HepG2 (cell line): Measurements from ENCODE around the gene IPPK. TPM values are rescaled to one million over a fixed set of nuclear protein-coding genes. Genes with fewer than 3 reads are reported as not detected.

ENCODE experiments used
- ATAC-seq: fragments of 200-7000 bp; cut with Tn5 transposase; 3 replicates; pipeline ENCODE4 v1.9.1; 2020; ENCODE audit warnings: mild to moderate bottlenecking, moderate library complexity
- BruUV-seq: library from RNA; stranded (reverse); fragments of 400-500 nt; replicated peaks from 2 replicates; lab custom pipeline; 2021; lab: Mats Ljungman, UMichigan
- CTCF ChIA-PET: fragments of 300-600 bp; formaldehyde crosslinking; extraction: SDS; loops from one replicate; lab custom pipeline; 2021; ENCODE audit warnings: low total read pairs, inconsistent platforms, low intra/inter-chr PET ratio; lab: Yijun Ruan, JAX
- POLR2A ChIA-PET: fragments of 350-600 bp; sonication (Branson Sonifier 250); formaldehyde crosslinking; loops from one replicate; lab custom pipeline; 2020; ENCODE audit warnings: antibody characterized with exemption, inconsistent platforms; lab: Yijun Ruan, JAX
- DNase-seq: peaks from one replicate; pipeline ENCODE4 v3.0.0-alpha.2; 2015; ENCODE audit warnings: low spot score
- FAIRE-seq: peaks from 3 replicates; lab custom pipeline; 2011; peaks lifted over from hg19 to GRCh38; lab: Jason Lieb, UNC
- H2AFZ ChIP-seq: one replicate; pipeline ENCODE4 v1.6.1; 2011; ENCODE audit warnings: low read length, inconsistent platforms
- H3K27ac ChIP-seq: fragments of 300-600 bp; 3 replicates; pipeline ENCODE4 v1.8.0; 2011; ENCODE audit warnings: mixed run types, mild to moderate bottlenecking, mixed read lengths, low read length, inconsistent platforms; ENCODE audit not compliant: insufficient read depth; ENCODE audit errors: extremely low read length
- H3K27me3 ChIP-seq, 2 experiments: fragments of 200-600 bp in 1 of 2; 2 replicates in 1 of 2; 3 replicates in 1 of 2; pipeline versions ENCODE4 v1.6.0 to v1.8.0; 2011; ENCODE audit warnings: low read length in 2 of 2, mild to moderate bottlenecking in 2 of 2, moderate library complexity in 2 of 2, inconsistent platforms in 1 of 2; ENCODE audit not compliant: insufficient read depth in 2 of 2, control insufficient read depth in 1 of 2
- H3K36me3 ChIP-seq, 2 experiments: fragments of 200-600 bp in 1 of 2; replicated peaks in 1 of 2; 2 replicates in 1 of 2; 3 replicates in 1 of 2; pipeline versions ENCODE4 v1.5.1 to v1.8.0; 2011; ENCODE audit warnings: low read length in 2 of 2, inconsistent platforms in 1 of 2; ENCODE audit not compliant: insufficient read depth in 2 of 2, control insufficient read depth in 1 of 2
- H3K4me1 ChIP-seq: 2 replicates; pipeline ENCODE4 v1.5.1; 2012; ENCODE audit warnings: low read length, inconsistent platforms; ENCODE audit not compliant: insufficient read depth
- H3K4me2 ChIP-seq: 2 replicates; pipeline ENCODE4 v1.6.0; 2011; ENCODE audit warnings: low read depth, low read length, inconsistent platforms
- H3K4me3 ChIP-seq, 3 experiments: fragments of 200-600 bp in 1 of 3; sonication (generic), shearing (Covaris generic) in 1 of 3; replicated peaks in 1 of 3; 2 replicates each; pipeline ENCODE4 v1.5.1; 2011 to 2016; ENCODE audit warnings: low read length in 3 of 3, inconsistent platforms in 2 of 3, low read depth in 2 of 3, mild to moderate bottlenecking in 2 of 3, control low read depth in 1 of 3, mixed read lengths in 1 of 3; ENCODE audit not compliant: insufficient read depth in 1 of 3
- H3K79me2 ChIP-seq: one replicate; pipeline ENCODE4 v1.6.1; 2011; ENCODE audit warnings: low read length, inconsistent platforms; ENCODE audit not compliant: insufficient read depth
- H3K9ac ChIP-seq: 2 replicates; pipeline ENCODE4 v1.6.0; 2011; ENCODE audit warnings: mild to moderate bottlenecking, low read depth, low read length, inconsistent platforms; ENCODE audit not compliant: insufficient read depth
- H3K9me3 ChIP-seq: 2 replicates; pipeline ENCODE4 v1.5.1; 2012; ENCODE audit warnings: mild to moderate bottlenecking, low read length
- H4K20me1 ChIP-seq: 2 replicates; pipeline ENCODE4 v1.6.0; 2011; ENCODE audit warnings: inconsistent platforms, mild to moderate bottlenecking, low read length, moderate library complexity; ENCODE audit not compliant: insufficient read depth
- ARNT ChIP-seq: fragments of 450-650 bp; IDR thresholded peaks from 2 replicates; pipeline ENCODE4 v1.6.1; 2017
- FOSL2 ChIP-seq: sonication (generic); formaldehyde crosslinking; IDR thresholded peaks from 2 replicates; pipeline ENCODE4 v1.4.0; 2020; ENCODE audit warnings: missing genetic modification reagents
- GLI4 ChIP-seq: sonication (generic); formaldehyde crosslinking; IDR thresholded peaks from 2 replicates; pipeline ENCODE4 v1.5.1; 2020; ENCODE audit warnings: missing genetic modification reagents, mild to moderate bottlenecking, moderate library complexity, borderline replicate concordance
- MAFF ChIP-seq: IDR thresholded peaks from 2 replicates; pipeline ENCODE4 v1.6.1; 2011; ENCODE audit warnings: low read depth, low read length, improper control_type of control experiment
- MAFG ChIP-seq: sonication (generic); formaldehyde crosslinking; IDR thresholded peaks from 2 replicates; pipeline ENCODE4 v1.5.1; 2020; ENCODE audit warnings: mild to moderate bottlenecking, missing genetic modification reagents
- NAIF1 ChIP-seq: sonication (generic); formaldehyde crosslinking; IDR thresholded peaks from 2 replicates; pipeline ENCODE4 v1.5.0; 2020; ENCODE audit warnings: mild to moderate bottlenecking, missing genetic modification reagents, borderline replicate concordance
- NFE2 ChIP-seq: sonication (generic); formaldehyde crosslinking; IDR thresholded peaks from 2 replicates; pipeline ENCODE4 v1.4.0; 2020; ENCODE audit warnings: missing genetic modification reagents
- NONO ChIP-seq, 2 experiments: fragments of 450-650 bp in 1 of 2; sonication (generic) in 1 of 2; formaldehyde crosslinking in 1 of 2; IDR thresholded peaks in 1 of 2; conservative IDR thresholded peaks in 1 of 2; 2 replicates each; pipeline versions ENCODE4 v1.6.1 to v1.8.0; 2017 to 2022; ENCODE audit warnings: mild to moderate bottlenecking in 1 of 2, missing genetic modification reagents in 1 of 2, moderate library complexity in 1 of 2
- POLR2A ChIP-seq, 2 experiments: IDR thresholded peaks; 2 replicates each; pipeline ENCODE4 v1.6.1; 2011; ENCODE audit warnings: low read depth in 2 of 2, low read length in 2 of 2, mild to moderate bottlenecking in 1 of 2, moderate library complexity in 1 of 2; ENCODE audit not compliant: insufficient read depth in 1 of 2
- RARA ChIP-seq: IDR thresholded peaks from 2 replicates; pipeline ENCODE4 v1.6.1; 2016; ENCODE audit warnings: missing genetic modification reagents, missing compliant biosample characterization
- RXRB ChIP-seq: IDR thresholded peaks from 2 replicates; pipeline ENCODE4 v1.6.1; 2016; ENCODE audit warnings: borderline replicate concordance, missing genetic modification reagents, missing compliant biosample characterization
- SMC3 ChIP-seq: IDR thresholded peaks from 2 replicates; pipeline ENCODE4 v1.6.1; 2011; ENCODE audit warnings: low read length, improper control_type of control experiment
- TAF15 ChIP-seq: fragments of 200-400 bp; formaldehyde crosslinking; IDR thresholded peaks from one replicate; pipeline ENCODE4 v1.6.1; 2018; ENCODE audit warnings: mild to moderate bottlenecking, low read depth, low read length; ENCODE audit not compliant: poor library complexity, severe bottlenecking
- TBX2 ChIP-seq: sonication (generic); formaldehyde crosslinking; IDR thresholded peaks from 2 replicates; pipeline ENCODE4 v1.5.0; 2020; ENCODE audit warnings: missing genetic modification reagents, mild to moderate bottlenecking, borderline replicate concordance
- USF2 ChIP-seq, 2 experiments: sonication (generic) in 1 of 2; formaldehyde crosslinking in 1 of 2; IDR thresholded peaks; 2 replicates each; pipeline versions ENCODE4 v1.5.1 to v1.6.1; 2011 to 2020; ENCODE audit warnings: borderline replicate concordance in 1 of 2, low read depth in 1 of 2, low read length in 1 of 2, mild to moderate bottlenecking in 1 of 2, missing genetic modification reagents in 1 of 2, moderate library complexity in 1 of 2
- ZFP82 ChIP-seq: sonication (generic); formaldehyde crosslinking; IDR thresholded peaks from 2 replicates; pipeline ENCODE4 v1.5.1; 2020; ENCODE audit warnings: mild to moderate bottlenecking, missing genetic modification reagents, borderline replicate concordance
- ZFY ChIP-seq: sonication (generic); formaldehyde crosslinking; IDR thresholded peaks from 2 replicates; pipeline ENCODE4 v1.4.0; 2020; ENCODE audit warnings: missing genetic modification reagents
- ZNF274 ChIP-seq: sonication (generic); formaldehyde crosslinking; IDR thresholded peaks from 2 replicates; pipeline ENCODE4 v1.5.1; 2020; ENCODE audit warnings: mild to moderate bottlenecking, missing genetic modification reagents
- ZNF749 ChIP-seq: sonication (generic); formaldehyde crosslinking; IDR thresholded peaks from 2 replicates; pipeline ENCODE4 v1.8.0; 2022; ENCODE audit warnings: mild to moderate bottlenecking, missing genetic modification reagents, moderate library complexity, borderline replicate concordance
- WGBS: methylation state at CpG from one replicate; pipeline ENCODE4 v1.1.6; 2017; ENCODE audit warnings: low lambda C conversion rate; 5-methylcytosine and 5-hydroxymethylcytosine counted together
- in situ Hi-C: cut with HindIII; loops from 2 replicates; pipeline ENCODE4 v1.10.0; 2017; ENCODE audit warnings: low pct_unique_long_range_greater_than_20kb; ENCODE audit not compliant: extremely low pct_ligation_motif_present
- intact Hi-C: fragments of 100-400 bp; cut with micrococcal nuclease; formaldehyde crosslinking; loops from one replicate; pipeline ENCODE4 v1.10.0; 2022; ENCODE audit not compliant: unreplicated experiment
- polyA plus RNA-seq, 8 experiments: library from polyadenylated mRNA; depleted of rRNA in 3 of 8; stranded (reverse) in 7 of 8; unstranded in 1 of 8; fragments of >200 nt; fragmentation: Illumina TruSeq in 4 of 8; extraction: Trizol in 4 of 8; gene quantifications; 2 replicates each; pipeline versions ENCODE4 v1.2.1 to v1.2.3, GENCODE V29; 2011 to 2016; ENCODE audit warnings: low read depth in 4 of 8, missing spikeins in 1 of 8, mixed read lengths in 1 of 8; ENCODE audit not compliant: insufficient read depth in 1 of 8
- total RNA-seq, 5 experiments: library from RNA; depleted of rRNA; stranded (reverse); fragments of >200 nt; fragmentation: Illumina TruSeq; extraction: Trizol; gene quantifications; 2 replicates each; pipeline ENCODE4 v1.2.3, GENCODE V29; 2016; ENCODE audit warnings: low read depth in 1 of 5
- TF ChIP-seq, protein P1 (sequence below): sonication (generic); formaldehyde crosslinking; IDR thresholded peaks from 2 replicates; pipeline ENCODE4 v1.5.0; 2020; ENCODE audit warnings: mild to moderate bottlenecking, missing genetic modification reagents

IPPK gene
- total and polyA plus RNA-seq, 2 of the 13 experiments (the other 11 are each of a cell fraction or from before 2014, with no cell fraction given) = 9.9 to 14.1 TPM

GRCh38 chr9:92671323-92671722 is 1.4 kb upstream of the IPPK start:
- TF ChIP-seq GLI4 (no peak), NONO (IDR thresholded peaks at IDR 0.05) (no peak), NONO (CRISPR knock-in tag; conservative IDR thresholded peaks at IDR 0.05) (no peak), RXRB (no peak), ZNF274 (CRISPR knock-in tag) (no peak), FOSL2 (CRISPR knock-in tag) (peak; percentile 91), RARA (CRISPR knock-in tag) (no peak), NAIF1 (CRISPR knock-in tag) (no peak), ZFY (CRISPR knock-in tag) (0 out of 2 replicates have a peak, but pooled peaks have one; percentile 12), MAFG (CRISPR knock-in tag) (no peak), ZFP82 (CRISPR knock-in tag) (no peak), POLR2A (IDR thresholded peaks at IDR 0.05; ENCODE audit: insufficient read depth in 1 of 2, low read depth in 2 of 2, low read length in 2 of 2) (no peak), SMC3 (no peak), TAF15 (no peak), NFE2 (peak; percentile 23; the same call in 1 of the 2 replicates), MAFF (no peak), ARNT (no peak), ZNF749 (no peak), TBX2 (CRISPR knock-in tag) (no peak), USF2 (IDR thresholded peaks at IDR 0.05; ENCODE audit: low read depth, low read length) (no peak), USF2 (CRISPR knock-in tag; IDR thresholded peaks at IDR 0.05; ENCODE audit: borderline replicate concordance) (no peak)
- TF ChIP-seq, protein P1, sequence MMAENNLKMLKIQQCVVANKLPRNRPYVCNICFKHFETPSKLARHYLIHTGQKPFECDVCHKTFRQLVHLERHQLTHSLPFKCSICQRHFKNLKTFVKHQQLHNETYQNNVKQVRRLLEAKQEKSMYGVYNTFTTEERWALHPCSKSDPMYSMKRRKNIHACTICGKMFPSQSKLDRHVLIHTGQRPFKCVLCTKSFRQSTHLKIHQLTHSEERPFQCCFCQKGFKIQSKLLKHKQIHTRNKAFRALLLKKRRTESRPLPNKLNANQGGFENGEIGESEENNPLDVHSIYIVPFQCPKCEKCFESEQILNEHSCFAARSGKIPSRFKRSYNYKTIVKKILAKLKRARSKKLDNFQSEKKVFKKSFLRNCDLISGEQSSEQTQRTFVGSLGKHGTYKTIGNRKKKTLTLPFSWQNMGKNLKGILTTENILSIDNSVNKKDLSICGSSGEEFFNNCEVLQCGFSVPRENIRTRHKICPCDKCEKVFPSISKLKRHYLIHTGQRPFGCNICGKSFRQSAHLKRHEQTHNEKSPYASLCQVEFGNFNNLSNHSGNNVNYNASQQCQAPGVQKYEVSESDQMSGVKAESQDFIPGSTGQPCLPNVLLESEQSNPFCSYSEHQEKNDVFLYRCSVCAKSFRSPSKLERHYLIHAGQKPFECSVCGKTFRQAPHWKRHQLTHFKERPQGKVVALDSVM = peak; percentile 80
- H3K36me3 ChIP-seq = peaks cover 0 to 8% of the 10 kb centered on the region in 2 experiments; a peak in 2 of 5 replicates
- no peak for ATAC-seq
- peak overlapping the region; percentile 86 for H3K9ac ChIP-seq
- 54% methylated on average over 4 of the region's 4 CpGs for WGBS
- H3K79me2 ChIP-seq = peaks cover 21% of the 10 kb centered on the region
- no peaks in the 10 kb centered on the region; a peak in 1 of 5 replicates for H3K27me3 ChIP-seq
- in situ Hi-C loops = no loop called here
- no peaks in the 10 kb centered on the region for H4K20me1 ChIP-seq
- peak overlapping the region; percentile 76 for H3K4me2 ChIP-seq
- peak overlapping the region; percentile 85 for H3K27ac ChIP-seq
- POLR2A ChIA-PET = interaction anchor here (0.8 to 2.3 kb wide), 3 partner anchors 8 to 533 kb away, joined by 3 to 11 read pairs (median 9); partner anchors contain the start of gene NOL8
- intact Hi-C loops = no loop called here
- H3K4me1 ChIP-seq = peaks cover 31% of the 10 kb centered on the region
- no peaks in the 10 kb centered on the region for H3K9me3 ChIP-seq
- CTCF ChIA-PET = no interaction called here
- no TSS peak for BruUV-seq
- DNase-seq = peak; percentile 47
- H2AFZ ChIP-seq = no peak overlapping the region
- H3K4me3 ChIP-seq = peak overlapping the region in 2 of 3 experiments; percentile 85 to 89; a peak in 5 of 6 replicates
- FAIRE-seq = no peak
